Measurements from ENCODE around the gene SLC45A1. TPM values are rescaled to one million over a fixed set of nuclear protein-coding genes. Genes with fewer than 3 reads are reported as not detected.
A peak's percentile ranks its signal among the peaks of the same experiment; 100 is the strongest.

SLC45A1 gene
- total and polyA plus RNA-seq, 8 donors = 1.1 to 3.0 (median 2.4) TPM; not detected in 3

DNA sequence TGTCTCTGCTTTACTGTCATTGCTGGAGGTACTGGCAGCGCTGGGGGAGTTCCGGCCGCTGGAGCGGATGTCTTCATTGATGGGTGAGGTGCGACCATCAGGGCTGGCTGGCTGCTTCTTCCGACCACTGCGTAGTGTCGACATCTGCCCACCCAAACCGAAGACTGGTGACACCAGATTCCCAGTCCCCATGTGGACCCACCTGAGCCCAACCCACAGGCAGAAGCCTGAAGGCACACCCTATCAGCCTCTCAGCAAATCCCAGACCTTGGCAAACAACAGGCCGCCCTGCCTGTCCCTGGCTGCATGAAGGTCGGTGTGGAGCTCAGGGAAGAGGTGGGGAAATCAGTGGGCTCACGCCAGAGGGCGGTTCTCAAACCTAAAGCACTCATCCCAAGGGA lies 44.8 kb downstream of the SLC45A1 start:
- no peak overlapping the region for H3K4me3 ChIP-seq
- TF ChIP-seq, protein P1, sequence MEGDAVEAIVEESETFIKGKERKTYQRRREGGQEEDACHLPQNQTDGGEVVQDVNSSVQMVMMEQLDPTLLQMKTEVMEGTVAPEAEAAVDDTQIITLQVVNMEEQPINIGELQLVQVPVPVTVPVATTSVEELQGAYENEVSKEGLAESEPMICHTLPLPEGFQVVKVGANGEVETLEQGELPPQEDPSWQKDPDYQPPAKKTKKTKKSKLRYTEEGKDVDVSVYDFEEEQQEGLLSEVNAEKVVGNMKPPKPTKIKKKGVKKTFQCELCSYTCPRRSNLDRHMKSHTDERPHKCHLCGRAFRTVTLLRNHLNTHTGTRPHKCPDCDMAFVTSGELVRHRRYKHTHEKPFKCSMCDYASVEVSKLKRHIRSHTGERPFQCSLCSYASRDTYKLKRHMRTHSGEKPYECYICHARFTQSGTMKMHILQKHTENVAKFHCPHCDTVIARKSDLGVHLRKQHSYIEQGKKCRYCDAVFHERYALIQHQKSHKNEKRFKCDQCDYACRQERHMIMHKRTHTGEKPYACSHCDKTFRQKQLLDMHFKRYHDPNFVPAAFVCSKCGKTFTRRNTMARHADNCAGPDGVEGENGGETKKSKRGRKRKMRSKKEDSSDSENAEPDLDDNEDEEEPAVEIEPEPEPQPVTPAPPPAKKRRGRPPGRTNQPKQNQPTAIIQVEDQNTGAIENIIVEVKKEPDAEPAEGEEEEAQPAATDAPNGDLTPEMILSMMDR (IDR thresholded peaks at IDR 0.05) = no peak
- TF ChIP-seq EP300 (IDR thresholded peaks at IDR 0.05) = no peak
- TF ChIP-seq POLR2A (IDR thresholded peaks at IDR 0.05) = no peak
- TF ChIP-seq POLR2AphosphoS5 (IDR thresholded peaks at IDR 0.05) = no peak
- H3K9me3 ChIP-seq = no peaks in the 10 kb centered on the region
- peaks cover 59 to 90% (median 88%) of the 10 kb centered on the region in 4 donors for H3K36me3 ChIP-seq
- H3K4me1 ChIP-seq = peaks cover 32 to 59% (median 45%) of the 10 kb centered on the region in 4 donors
- peak overlapping the region in 3 of 5 donors; percentile 28 to 56 (median 45) for H3K27ac ChIP-seq
- peak in 1 of 2 donors; percentile 22 for DNase-seq
- WGBS, 5 donors = 84 to 92% (median 85%) methylated on average over 7 to 13 of the region's 13 CpGs
- intact Hi-C loops (cut with DNase I; ENCODE audit: low total_unique reads) = loop anchor here (10.0 kb wide), 1 partner anchor 62 kb away; no protein-coding TSS in a partner anchor
- H3K27me3 ChIP-seq = no peaks in the 10 kb centered on the region

DNA sequence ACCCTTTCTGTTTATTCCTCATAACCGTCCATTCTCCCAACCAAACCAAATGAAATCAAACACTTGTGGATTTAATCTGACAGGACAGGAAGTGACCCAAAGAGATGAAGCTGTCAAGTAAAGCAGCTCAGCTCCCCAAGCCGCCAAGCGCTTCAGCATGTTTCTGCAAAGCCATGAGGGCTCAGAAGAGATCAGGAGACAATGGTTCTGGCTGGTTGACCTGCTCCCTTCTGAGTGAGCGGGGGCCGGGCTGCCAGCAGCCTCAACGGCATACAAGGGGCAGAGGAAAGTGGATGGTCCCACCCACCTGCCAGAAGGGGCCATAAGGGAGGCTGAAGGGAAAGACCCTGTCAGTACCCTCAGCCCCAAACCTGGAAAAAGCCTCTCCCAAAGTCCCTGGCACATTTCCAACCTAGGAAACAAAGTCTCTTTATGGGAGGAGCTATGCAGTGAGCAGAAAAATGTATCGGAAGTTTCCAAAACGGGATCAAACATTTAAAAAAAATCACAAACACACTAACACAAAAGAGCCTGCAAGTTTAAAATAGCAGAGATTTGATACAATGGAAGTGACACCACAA lies 45.4 kb downstream of the SLC45A1 start:
- Histone ChIP-seq H3K36me3 (peaks cover 54 to 84% (median 82%) of the 10 kb centered on the region in 4 donors), H3K9me3 (no peaks in the 10 kb centered on the region), H3K27ac (peak overlapping the region in 4 of 5 donors; percentile 18 to 56 (median 36)), H3K4me1 (peaks cover 37 to 59% (median 45%) of the 10 kb centered on the region in 4 donors), H3K4me3 (no peak overlapping the region), H3K27me3 (no peaks in the 10 kb centered on the region)
- intact Hi-C loops (cut with DNase I; ENCODE audit: low total_unique reads) = loop anchor here (10.0 kb wide), 1 partner anchor 62 kb away; no protein-coding TSS in a partner anchor
- TF ChIP-seq POLR2AphosphoS5 (IDR thresholded peaks at IDR 0.05) = no peak
- TF ChIP-seq, protein P1 (IDR thresholded peaks at IDR 0.05) = no peak
- TF ChIP-seq EP300 (IDR thresholded peaks at IDR 0.05) = no peak
- no peak for TF ChIP-seq POLR2A (IDR thresholded peaks at IDR 0.05)
- WGBS, 5 donors = 49 to 62% (median 53%) methylated on average over 8 of the region's 8 CpGs
- peak in 1 of 2 donors; percentile 49 for DNase-seq

DNA sequence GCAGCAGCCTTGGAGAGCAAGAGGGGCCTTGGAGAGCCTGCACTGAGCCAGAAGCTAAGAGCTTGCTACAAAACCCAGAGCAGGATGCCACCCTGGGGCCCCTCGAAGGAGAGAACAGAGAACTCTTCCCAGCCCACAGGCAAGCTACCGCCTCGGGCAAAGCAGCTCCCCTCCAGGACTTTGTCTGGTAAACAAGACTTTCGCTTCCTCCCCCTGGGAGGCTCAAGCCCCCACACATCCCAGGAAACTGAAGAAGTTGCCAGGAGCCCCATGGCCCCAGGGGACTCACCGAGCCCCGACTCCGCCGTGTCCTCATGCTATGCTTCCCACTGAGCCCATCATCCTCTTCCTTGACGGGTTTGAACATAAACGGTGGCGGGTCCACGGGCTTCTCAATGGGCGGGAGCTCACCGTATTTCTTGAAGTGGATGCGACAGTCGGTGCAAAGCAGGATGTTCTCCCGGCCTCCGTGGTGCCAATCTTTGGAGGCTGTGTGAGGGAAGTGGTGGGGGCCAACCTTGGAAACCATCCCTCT lies 45.9 kb downstream of the SLC45A1 start:
- Histone ChIP-seq H3K27me3 (no peaks in the 10 kb centered on the region), H3K9me3 (no peaks in the 10 kb centered on the region), H3K27ac (peak overlapping the region in 4 of 5 donors; percentile 18 to 56 (median 36)), H3K4me1 (peaks cover 38 to 61% (median 48%) of the 10 kb centered on the region in 4 donors), H3K4me3 (peak overlapping the region in 1 of 4 donors; percentile 0), H3K36me3 (peaks cover 48 to 78% (median 77%) of the 10 kb centered on the region in 4 donors)
- intact Hi-C loops (cut with DNase I; ENCODE audit: low total_unique reads) = loop anchor here (10.0 kb wide), 1 partner anchor 61 kb away; no protein-coding TSS in a partner anchor
- peak in 1 of 2 donors; percentile 34 for DNase-seq
- 61 to 77% (median 63%) methylated on average over 14 to 18 of the region's 18 CpGs for WGBS, 5 donors
- TF ChIP-seq EP300 (IDR thresholded peaks at IDR 0.05) (no peak), POLR2A (IDR thresholded peaks at IDR 0.05) (no peak), POLR2AphosphoS5 (IDR thresholded peaks at IDR 0.05) (no peak)
- TF ChIP-seq, protein P1 (IDR thresholded peaks at IDR 0.05) = no peak

DNA sequence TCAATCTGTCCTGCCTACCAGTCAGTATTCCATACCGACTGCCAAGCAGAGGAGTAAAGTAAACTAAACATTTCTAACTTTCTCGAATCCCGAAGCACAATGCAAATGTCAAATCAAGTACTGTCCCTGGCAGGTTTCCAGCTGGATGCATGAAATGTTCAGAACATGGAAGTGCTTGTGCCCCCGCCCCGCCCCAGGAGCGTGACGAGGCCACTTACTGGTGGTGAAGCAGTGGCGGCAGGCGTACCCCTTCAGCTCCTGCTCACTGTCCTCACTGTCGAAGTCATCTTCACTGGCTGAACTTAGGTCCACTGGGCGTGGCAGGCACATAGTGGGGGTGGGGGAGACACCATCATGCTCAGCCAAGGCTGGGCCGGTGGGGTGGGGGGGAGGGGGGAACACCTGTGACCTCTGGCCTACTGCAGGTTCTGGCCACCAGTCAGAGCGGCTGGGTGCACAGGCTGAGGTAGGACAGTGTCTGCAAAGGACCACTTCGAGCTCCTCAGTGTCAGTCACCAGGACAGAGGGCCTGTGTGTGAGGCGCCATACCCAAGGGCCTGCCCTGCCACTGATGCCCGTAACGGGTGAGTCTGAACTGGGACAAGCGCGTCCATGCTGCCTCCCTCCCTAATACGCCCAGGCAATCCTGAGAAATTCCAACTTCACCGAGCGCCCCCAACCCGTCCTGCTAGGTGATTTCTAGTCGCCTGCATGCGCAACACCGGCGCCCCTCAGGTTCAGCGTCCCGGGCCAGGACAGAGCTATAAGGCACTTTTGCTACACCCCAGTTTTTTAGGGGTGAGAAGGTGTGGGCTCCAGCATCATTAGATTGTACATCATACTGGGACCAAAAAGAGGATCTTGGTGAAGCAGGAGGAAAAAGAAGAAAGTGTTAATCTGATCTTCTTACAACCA lies 46.9 kb downstream of the SLC45A1 start:
- 79 to 87% (median 80%) methylated on average over 22 to 29 of the region's 29 CpGs for WGBS, 5 donors
- peak in 1 of 3 donors; percentile 14 for TF ChIP-seq POLR2AphosphoS5 (IDR thresholded peaks at IDR 0.05)
- TF ChIP-seq EP300 (IDR thresholded peaks at IDR 0.05) = no peak
- intact Hi-C loops (cut with DNase I; ENCODE audit: low total_unique reads) = loop anchor here (10.0 kb wide), 1 partner anchor 60 kb away; no protein-coding TSS in a partner anchor
- peak in 1 of 2 donors; percentile 75 for DNase-seq
- peak overlapping the region in 4 of 5 donors; percentile 18 to 56 (median 36) for H3K27ac ChIP-seq
- no peaks in the 10 kb centered on the region for H3K9me3 ChIP-seq
- H3K4me1 ChIP-seq = peaks cover 42 to 71% (median 55%) of the 10 kb centered on the region in 4 donors
- peaks cover 39 to 69% (median 67%) of the 10 kb centered on the region in 4 donors for H3K36me3 ChIP-seq
- no peak overlapping the region for H3K4me3 ChIP-seq
- no peaks in the 10 kb centered on the region for H3K27me3 ChIP-seq
